Activated CD8-positive, alpha-beta T cell treated with anti-CD3 and anti-CD28 coated beads for 36 hours (primary cell): ENCODE measurements around the gene RADIL. TPM values are rescaled to one million over a fixed set of nuclear protein-coding genes. Genes with fewer than 3 reads are reported as not detected.

ENCODE experiments used
- ATAC-seq: fragments of 200-7000 bp; cut with Tn5 transposase; one replicate; pipeline ENCODE4 v1.10.0; 2021; ENCODE audit warnings: mild to moderate bottlenecking, moderate library complexity
- CTCF ChIA-PET: fragments of 350-600 bp; sonication (Branson Sonifier 250); formaldehyde crosslinking; loops from one replicate; lab custom pipeline; 2021; ENCODE audit warnings: antibody characterized with exemption; lab: Charles Lee
- POLR2A ChIA-PET: fragments of 350-600 bp; sonication (Branson Sonifier 250); formaldehyde crosslinking; loops from one replicate; lab custom pipeline; 2021; ENCODE audit warnings: antibody characterized with exemption; lab: Charles Lee
- DNase-seq: peaks from one replicate; pipeline ENCODE4 v3.0.0-alpha.2; 2020
- H3K27ac Mint-ChIP-seq: one replicate; pipeline ENCODE4 v1.8.0; 2021; ENCODE audit warnings: mild to moderate bottlenecking, mixed read lengths
- H3K27me3 Mint-ChIP-seq: one replicate; pipeline ENCODE4 v1.8.0; 2021; ENCODE audit warnings: mixed read lengths
- H3K36me3 Mint-ChIP-seq: one replicate; pipeline ENCODE4 v1.8.0; 2021; ENCODE audit warnings: low read depth, mixed read lengths
- H3K4me1 Mint-ChIP-seq: one replicate; pipeline ENCODE4 v1.8.0; 2021; ENCODE audit warnings: low read depth, mixed read lengths
- H3K4me3 Mint-ChIP-seq: one replicate; pipeline ENCODE4 v1.8.0; 2021; ENCODE audit warnings: mild to moderate bottlenecking, moderate library complexity, mixed read lengths
- H3K9me3 Mint-ChIP-seq: one replicate; pipeline ENCODE4 v1.8.0; 2021; ENCODE audit warnings: mixed read lengths
- CTCF ChIP-seq: fragments of 200-600 bp; IDR thresholded peaks from one replicate; pipeline ENCODE4 v1.8.0; 2022; ENCODE audit warnings: antibody characterized with exemption, mild to moderate bottlenecking
- intact Hi-C: fragments of 100-400 bp; cut with micrococcal nuclease; formaldehyde crosslinking; loops from one replicate; pipeline ENCODE4 v1.10.0; 2022
- total RNA-seq, 2 experiments: library from RNA; stranded (reverse); gene quantifications; one replicate each; pipeline ENCODE4 v1.2.3, GENCODE V29; 2021

Gene RADIL
- total RNA-seq, 2 experiments from 2014 or later: 0.65 to 0.77 TPM

- Mint-ChIP-seq H3K9me3 (peaks cover 4% of the 10 kb centered on the region), H3K4me3 (no peak overlapping the region), H3K27me3 (peaks cover 2% of the 10 kb centered on the region), H3K36me3 (no peaks in the 10 kb centered on the region), H3K4me1 (no peaks in the 10 kb centered on the region), H3K27ac (no peak overlapping the region)
- CTCF ChIA-PET: no interaction called here
- POLR2A ChIA-PET: no interaction called here
- ATAC-seq (no peak), DNase-seq (no peak)
- TF ChIP-seq CTCF: no peak
- intact Hi-C loops: loop anchor here (10.0 kb wide), 2 partner anchors 95 to 275 kb away; no protein-coding TSS in a partner anchor
Observed at GRCh38 chr7:4889682-4890081, 6.2 kb upstream of the RADIL start.

- Mint-ChIP-seq H3K27ac (no peak overlapping the region), H3K36me3 (no peaks in the 10 kb centered on the region), H3K4me1 (no peaks in the 10 kb centered on the region), H3K27me3 (peaks cover 2% of the 10 kb centered on the region), H3K4me3 (no peak overlapping the region), H3K9me3 (no peaks in the 10 kb centered on the region)
- ChIA-PET POLR2A (no interaction called here), CTCF (no interaction called here)
- DNase-seq: no peak
- intact Hi-C loops: loop anchor here (10.0 kb wide), 2 partner anchors 93 to 273 kb away; no protein-coding TSS in a partner anchor
- TF ChIP-seq CTCF: no peak
- no peak for ATAC-seq
Observed at GRCh38 chr7:4888161-4888560, 4.6 kb upstream of the RADIL start.

- intact Hi-C loops: loop anchor here (10.0 kb wide), 2 partner anchors 92 to 272 kb away; no protein-coding TSS in a partner anchor
- no peak for TF ChIP-seq CTCF
- Mint-ChIP-seq H3K4me1 (peaks cover 7% of the 10 kb centered on the region), H3K9me3 (no peaks in the 10 kb centered on the region), H3K27ac (no peak overlapping the region), H3K4me3 (no peak overlapping the region), H3K36me3 (no peaks in the 10 kb centered on the region), H3K27me3 (peaks cover 14% of the 10 kb centered on the region)
- CTCF ChIA-PET: no interaction called here
- POLR2A ChIA-PET: no interaction called here
- DNase-seq (no peak), ATAC-seq (no peak)
Observed at GRCh38 chr7:4886671-4887070, 3.2 kb upstream of the RADIL start.

- ChIA-PET POLR2A (no interaction called here), CTCF (interaction anchor here (2.9 to 3.7 kb wide), 3 partner anchors 37 to 93 kb away, joined by 18 to 43 read pairs (median 18); no protein-coding TSS in a partner anchor)
- Mint-ChIP-seq H3K27ac (no peak overlapping the region), H3K9me3 (no peaks in the 10 kb centered on the region), H3K4me1 (peaks cover 7% of the 10 kb centered on the region), H3K4me3 (no peak overlapping the region), H3K36me3 (no peaks in the 10 kb centered on the region), H3K27me3 (peaks cover 17% of the 10 kb centered on the region)
- no peak for TF ChIP-seq CTCF
- DNase-seq (no peak), ATAC-seq (no peak)
- intact Hi-C loops: loop anchor here (10.0 kb wide), 2 partner anchors 91 to 271 kb away; no protein-coding TSS in a partner anchor
Observed at GRCh38 chr7:4885317-4885807, 1.8 kb upstream of the RADIL start.

- Mint-ChIP-seq H3K4me1 (peaks cover 7% of the 10 kb centered on the region), H3K36me3 (no peaks in the 10 kb centered on the region), H3K27me3 (peaks cover 17% of the 10 kb centered on the region), H3K9me3 (no peaks in the 10 kb centered on the region), H3K27ac (no peak overlapping the region), H3K4me3 (no peak overlapping the region)
- no peak for DNase-seq
- no peak for TF ChIP-seq CTCF
- intact Hi-C loops: loop anchor here (10.0 kb wide), 2 partner anchors 89 to 269 kb away; no protein-coding TSS in a partner anchor
- ATAC-seq: no peak
- CTCF ChIA-PET: interaction anchor here (0.8 to 3.7 kb wide), 25 partner anchors 12 to 201 kb away, joined by 3 to 43 read pairs (median 5); no protein-coding TSS in a partner anchor
- POLR2A ChIA-PET: interaction anchor here (0.6 kb wide), 1 partner anchor 357 kb away, joined by 4 read pairs; no protein-coding TSS in a partner anchor
Observed at GRCh38 chr7:4884164-4884563, 648 bp upstream of the RADIL start.
